Thyroid gland (tissue), 4 donors: ENCODE data around the gene BARX2. TPM values are rescaled to one million over a fixed set of nuclear protein-coding genes. Genes with fewer than 3 reads are reported as not detected.

ENCODE experiments used
- DNase-seq, 2 donors: peaks; one replicate each; pipeline ENCODE4 v3.0.0-alpha.2; 2019
- H3K27ac ChIP-seq, 3 donors: fragments of 200-600 bp; sonication (generic); 1 replicate in 2 of 3; 2 replicates in 1 of 3; pipeline ENCODE4 v1.5.1; 2016 to 2019; ENCODE audit warnings: mild to moderate bottlenecking in 1 of 3, moderate library complexity in 1 of 3
- H3K27me3 ChIP-seq: fragments of 200-600 bp; sonication (generic); one replicate; pipeline ENCODE4 v1.5.1; 2019
- H3K36me3 ChIP-seq, 2 donors: fragments of 200-600 bp; sonication (generic); one replicate each; pipeline ENCODE4 v1.5.1; 2016 to 2019
- H3K4me1 ChIP-seq, 2 donors: fragments of 200-600 bp; sonication (generic); one replicate each; pipeline ENCODE4 v1.5.1; 2017 to 2019
- H3K4me3 ChIP-seq, 3 donors: fragments of 200-600 bp; sonication (generic); replicated peaks in 1 of 3; 1 replicate in 2 of 3; 2 replicates in 1 of 3; pipeline ENCODE4 v1.5.1; 2016; ENCODE audit warnings: mild to moderate bottlenecking in 1 of 3
- H3K9me3 ChIP-seq: fragments of 200-600 bp; sonication (generic); one replicate; pipeline ENCODE4 v1.5.1; 2017
- POLR2A ChIP-seq, 2 donors: fragments of 450-650 bp; IDR thresholded peaks; one replicate each; pipeline ENCODE4 v1.6.1; 2017; ENCODE audit warnings: antibody characterized with exemption in 2 of 2, mild to moderate bottlenecking in 2 of 2, moderate library complexity in 1 of 2
- WGBS, 2 donors: methylation state at CpG; one replicate each; pipeline ENCODE4 v1.1.5; 2017; 5-methylcytosine and 5-hydroxymethylcytosine counted together
- intact Hi-C: fragments of 100-400 bp; cut with DNase I; formaldehyde crosslinking; loops from one replicate; pipeline ENCODE4 v1.15.1; 2023
- total RNA-seq, 4 donors: library from RNA; depleted of rRNA; stranded (reverse); fragments of >200 nt; gene quantifications; one replicate each; pipeline ENCODE4 v1.2.3, GENCODE V29; 2016
- TF ChIP-seq, protein P1 (sequence below), 6 experiments: fragments of 200-600 bp in 3 of 6; fragments of 450-650 bp in 3 of 6; sonication (generic) in 3 of 6; IDR thresholded peaks; one replicate each; pipeline ENCODE4 v1.5.1; 2016 to 2019; ENCODE audit warnings: antibody characterized with exemption in 6 of 6, mild to moderate bottlenecking in 2 of 6, inconsistent platforms in 1 of 6, moderate library complexity in 1 of 6

BARX2 gene
- total RNA-seq, 4 donors from 2014 or later = 0.49 to 0.78 TPM; not detected in 2

DNA sequence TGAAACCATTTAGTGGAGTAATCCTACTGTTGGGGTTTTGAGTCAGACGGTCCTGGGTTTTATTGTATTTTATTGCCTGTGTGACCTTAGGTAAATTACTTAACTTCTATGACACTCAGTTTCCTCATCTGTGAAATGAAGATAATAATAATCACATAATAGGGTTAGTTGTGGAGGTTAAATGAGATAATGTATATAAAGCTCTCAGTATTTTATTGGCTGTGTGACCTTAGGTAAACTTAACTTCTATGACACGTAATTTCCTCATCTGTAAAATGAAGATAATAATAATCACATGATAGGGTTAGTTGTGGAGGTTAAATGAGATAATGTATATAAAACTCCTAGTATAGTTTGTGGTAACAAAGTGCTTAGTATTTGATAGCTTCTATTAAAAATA lies 13.2 kb downstream of the BARX2 start:
- WGBS, 2 donors = 79 to 86% methylated on average over 2 of the region's 2 CpGs
- Histone ChIP-seq H3K9me3 (no peaks in the 10 kb centered on the region), H3K4me1 (no peaks in the 10 kb centered on the region), H3K27me3 (no peaks in the 10 kb centered on the region), H3K27ac (no peak overlapping the region), H3K36me3 (no peaks in the 10 kb centered on the region), H3K4me3 (no peak overlapping the region)
- no peak for TF ChIP-seq POLR2A (IDR thresholded peaks at IDR 0.05)
- TF ChIP-seq, protein P1, sequence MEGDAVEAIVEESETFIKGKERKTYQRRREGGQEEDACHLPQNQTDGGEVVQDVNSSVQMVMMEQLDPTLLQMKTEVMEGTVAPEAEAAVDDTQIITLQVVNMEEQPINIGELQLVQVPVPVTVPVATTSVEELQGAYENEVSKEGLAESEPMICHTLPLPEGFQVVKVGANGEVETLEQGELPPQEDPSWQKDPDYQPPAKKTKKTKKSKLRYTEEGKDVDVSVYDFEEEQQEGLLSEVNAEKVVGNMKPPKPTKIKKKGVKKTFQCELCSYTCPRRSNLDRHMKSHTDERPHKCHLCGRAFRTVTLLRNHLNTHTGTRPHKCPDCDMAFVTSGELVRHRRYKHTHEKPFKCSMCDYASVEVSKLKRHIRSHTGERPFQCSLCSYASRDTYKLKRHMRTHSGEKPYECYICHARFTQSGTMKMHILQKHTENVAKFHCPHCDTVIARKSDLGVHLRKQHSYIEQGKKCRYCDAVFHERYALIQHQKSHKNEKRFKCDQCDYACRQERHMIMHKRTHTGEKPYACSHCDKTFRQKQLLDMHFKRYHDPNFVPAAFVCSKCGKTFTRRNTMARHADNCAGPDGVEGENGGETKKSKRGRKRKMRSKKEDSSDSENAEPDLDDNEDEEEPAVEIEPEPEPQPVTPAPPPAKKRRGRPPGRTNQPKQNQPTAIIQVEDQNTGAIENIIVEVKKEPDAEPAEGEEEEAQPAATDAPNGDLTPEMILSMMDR (IDR thresholded peaks at IDR 0.05) = no peak
- intact Hi-C loops = no loop called here
- no peak for DNase-seq

DNA sequence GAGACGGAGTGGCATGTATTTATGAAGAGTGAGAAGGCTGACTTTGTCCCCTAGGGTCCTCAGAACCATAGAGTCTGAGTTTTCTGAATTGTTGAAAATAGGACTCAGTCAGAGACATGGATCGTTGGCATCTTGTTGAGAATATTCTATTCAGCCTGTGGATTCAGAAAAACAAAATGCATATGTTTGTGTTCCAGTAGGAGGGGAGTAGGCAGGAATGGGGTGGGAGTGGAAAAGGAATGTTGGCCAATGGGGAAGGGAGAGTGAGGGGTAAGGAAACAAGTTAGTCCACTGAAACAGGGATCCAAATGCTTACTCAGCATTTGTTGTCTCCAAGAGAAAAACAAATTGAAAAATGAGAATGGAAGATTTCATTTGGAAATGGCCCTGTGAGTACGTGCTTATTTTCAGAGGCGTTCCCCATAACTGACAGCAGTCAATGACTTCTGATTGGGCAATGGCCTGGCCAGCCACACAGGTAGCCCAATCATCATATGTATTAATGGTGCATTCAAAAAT lies 14.7 kb downstream of the BARX2 start:
- 87 to 91% methylated on average over 4 of the region's 4 CpGs for WGBS, 2 donors
- intact Hi-C loops = no loop called here
- no peak overlapping the region for H3K27ac ChIP-seq
- no peaks in the 10 kb centered on the region for H3K27me3 ChIP-seq
- no peaks in the 10 kb centered on the region for H3K36me3 ChIP-seq
- DNase-seq = no peak
- H3K4me3 ChIP-seq = no peak overlapping the region
- TF ChIP-seq, protein P1 (IDR thresholded peaks at IDR 0.05) = no peak
- H3K9me3 ChIP-seq = no peaks in the 10 kb centered on the region
- H3K4me1 ChIP-seq = no peaks in the 10 kb centered on the region

DNA sequence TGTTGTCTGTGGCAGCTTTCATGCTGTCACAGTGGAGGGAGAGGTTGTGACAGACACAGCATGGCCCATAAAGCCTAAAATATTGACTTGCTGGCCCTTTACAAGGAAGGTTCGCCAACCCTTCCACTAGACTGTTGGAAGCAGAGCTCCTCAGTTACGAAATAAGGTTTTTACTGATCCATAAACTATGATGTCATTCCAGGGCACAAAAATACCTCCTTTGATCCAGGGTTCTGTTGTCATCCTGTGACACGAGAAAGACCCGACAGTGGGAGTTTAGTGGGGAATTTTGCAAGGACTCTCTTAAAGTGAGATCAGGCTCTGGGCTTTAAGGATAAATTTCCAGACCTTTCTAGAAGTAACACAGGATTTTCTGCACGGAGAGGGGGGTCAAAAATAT lies 15.7 kb downstream of the BARX2 start:
- no peaks in the 10 kb centered on the region for H3K4me1 ChIP-seq
- no peak for DNase-seq
- no peak overlapping the region for H3K4me3 ChIP-seq
- no peaks in the 10 kb centered on the region for H3K9me3 ChIP-seq
- 74 to 81% methylated on average over 5 of the region's 5 CpGs for WGBS, 2 donors
- intact Hi-C loops = no loop called here
- no peaks in the 10 kb centered on the region for H3K36me3 ChIP-seq
- H3K27ac ChIP-seq = no peak overlapping the region
- H3K27me3 ChIP-seq = no peaks in the 10 kb centered on the region
- TF ChIP-seq, protein P1 (IDR thresholded peaks at IDR 0.05) = no peak

DNA sequence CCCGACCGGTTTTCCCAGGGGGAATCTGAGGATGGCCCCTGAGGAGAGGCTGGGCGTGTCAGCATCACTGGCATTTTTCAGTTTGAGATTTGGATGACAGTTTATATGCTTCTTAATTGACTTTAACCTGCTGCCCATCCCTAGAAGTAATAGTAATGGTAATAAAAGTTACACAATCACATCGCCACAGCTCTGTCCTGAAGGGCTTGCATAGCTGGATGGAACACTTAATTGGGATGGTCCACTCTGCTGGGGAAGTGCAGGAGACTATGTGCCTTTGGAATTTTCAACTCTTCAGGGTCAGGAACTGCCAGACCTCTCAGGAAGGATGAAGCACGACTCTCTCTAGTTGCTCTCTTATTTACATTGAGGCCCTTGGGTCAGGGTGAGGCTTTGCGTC lies 16.2 kb downstream of the BARX2 start:
- Histone ChIP-seq H3K4me1 (no peaks in the 10 kb centered on the region), H3K27me3 (no peaks in the 10 kb centered on the region), H3K9me3 (no peaks in the 10 kb centered on the region), H3K4me3 (no peak overlapping the region), H3K36me3 (no peaks in the 10 kb centered on the region), H3K27ac (no peak overlapping the region)
- TF ChIP-seq POLR2A (IDR thresholded peaks at IDR 0.05) = no peak
- TF ChIP-seq, protein P1 (IDR thresholded peaks at IDR 0.05) = no peak
- WGBS, 2 donors = 71 to 73% methylated on average over 6 of the region's 6 CpGs
- intact Hi-C loops = no loop called here
- DNase-seq = no peak

DNA sequence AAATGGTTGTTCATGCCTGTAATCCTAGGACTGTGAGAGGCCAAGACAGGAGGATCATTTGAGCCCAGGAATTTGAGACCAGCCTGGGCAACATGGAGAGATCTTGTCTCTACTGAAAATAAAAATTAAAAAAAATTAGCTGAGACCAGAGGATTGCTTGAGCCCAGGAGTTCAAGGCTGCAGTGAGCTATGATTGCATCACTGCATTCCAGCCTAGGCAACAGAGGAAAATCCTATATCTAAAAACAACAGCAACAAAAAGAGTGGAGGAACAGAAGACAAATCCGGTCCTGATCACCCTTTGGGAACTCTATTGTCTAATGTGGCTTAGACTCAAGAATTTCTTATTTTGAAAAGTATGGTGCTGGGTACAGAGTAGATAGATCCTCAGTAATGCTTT lies 17.3 kb downstream of the BARX2 start:
- TF ChIP-seq, protein P1 (IDR thresholded peaks at IDR 0.05) = no peak
- TF ChIP-seq POLR2A (IDR thresholded peaks at IDR 0.05) = no peak
- Histone ChIP-seq H3K36me3 (no peaks in the 10 kb centered on the region), H3K27me3 (no peaks in the 10 kb centered on the region), H3K4me1 (no peaks in the 10 kb centered on the region), H3K27ac (no peak overlapping the region), H3K4me3 (no peak overlapping the region), H3K9me3 (no peaks in the 10 kb centered on the region)
- DNase-seq = no peak
- intact Hi-C loops = no loop called here
- WGBS, 2 donors = 82 to 84% methylated on average over 1 of the region's 1 CpG
